ENCODE measurements around the gene IRGC. TPM values are rescaled to one million over a fixed set of nuclear protein-coding genes. Genes with fewer than 3 reads are reported as not detected.
"Not testable (repeated sequence)": the region's sequence is repeated elsewhere in the genome, so short reads cannot be mapped to it uniquely, and the experiment has no call there.

IRGC gene
- polyA plus RNA-seq, 4 donors, result not detected

GRCh38 chr19:43751466-43752220 is 35.8 kb downstream of the IRGC start:
- DNase-seq (ENCODE audit: low read depth in 4 of 4, low spot score in 3 of 4), result no peak

GRCh38 chr19:43752287-43752875 is 36.5 kb downstream of the IRGC start:
- no peak for DNase-seq (ENCODE audit: low read depth in 4 of 4, low spot score in 3 of 4)

GRCh38 chr19:43754253-43754502 is 38.3 kb downstream of the IRGC start:
- no peak for DNase-seq (ENCODE audit: low read depth in 4 of 4, low spot score in 3 of 4)

- peak; percentile 96 to 99 (median 97) for DNase-seq (ENCODE audit: low read depth in 4 of 4, low spot score in 3 of 4)
Measured at GRCh38 chr19:43754503-43755255, 38.8 kb downstream of the IRGC start, which contains the start of gene SMG9. TSS of gene SMG9 (minus strand) at chr19:43754962. CDS start at chr19:43750741, 4,221 bp downstream.

GRCh38 chr19:43755256-43755801 is 39.5 kb downstream of the IRGC start:
- peak; percentile 52 to 68 (median 60) for DNase-seq (ENCODE audit: low read depth in 4 of 4, low spot score in 3 of 4)

GRCh38 chr19:43759515-43759914 is 43.6 kb downstream of the IRGC start:
- no peak for DNase-seq (ENCODE audit: low read depth in 4 of 4, low spot score in 3 of 4)

GRCh38 chr19:43760941-43761340 is 45.1 kb downstream of the IRGC start:
- DNase-seq (ENCODE audit: low read depth in 4 of 4, low spot score in 3 of 4), result no peak

- no peak for DNase-seq (ENCODE audit: low read depth in 4 of 4, low spot score in 3 of 4)
Measured at GRCh38 chr19:43762814-43763213, 46.9 kb downstream of the IRGC start.

GRCh38 chr19:43763473-43763939 is 47.6 kb downstream of the IRGC start:
- no peak for DNase-seq (ENCODE audit: low read depth in 4 of 4, low spot score in 3 of 4)

GRCh38 chr19:43764684-43765083 is 48.8 kb downstream of the IRGC start:
- DNase-seq (ENCODE audit: low read depth in 4 of 4, low spot score in 3 of 4), result not testable (repeated sequence)

- DNase-seq (ENCODE audit: low read depth in 4 of 4, low spot score in 3 of 4), result no peak
Measured at GRCh38 chr19:43765109-43765876, 49.4 kb downstream of the IRGC start.

- no peak for DNase-seq (ENCODE audit: low read depth in 4 of 4, low spot score in 3 of 4)
Measured at GRCh38 chr19:43766755-43767043, 50.8 kb downstream of the IRGC start.

GRCh38 chr19:43767316-43767715 is 51.4 kb downstream of the IRGC start:
- DNase-seq (ENCODE audit: low read depth in 4 of 4, low spot score in 3 of 4), result no peak

- no peak for DNase-seq (ENCODE audit: low read depth in 4 of 4, low spot score in 3 of 4)
Measured at GRCh38 chr19:43767818-43768217, 51.9 kb downstream of the IRGC start.

GRCh38 chr19:43768273-43769050 is 52.6 kb downstream of the IRGC start:
- no peak for DNase-seq (ENCODE audit: low read depth in 4 of 4, low spot score in 3 of 4)

GRCh38 chr19:43769256-43769655 is 53.4 kb downstream of the IRGC start:
- DNase-seq (ENCODE audit: low read depth in 4 of 4, low spot score in 3 of 4), result no peak
